Omental fat pad (tissue), 4 donors: ENCODE data around the gene ABHD3. TPM values are rescaled to one million over a fixed set of nuclear protein-coding genes. Genes with fewer than 3 reads are reported as not detected.
"Not testable (repeated sequence)": the region's sequence is repeated elsewhere in the genome, so short reads cannot be mapped to it uniquely, and the experiment has no call there.

Experiments used
- ATAC-seq: fragments of 150-250 bp; one replicate; pipeline ENCODE4 v1.9.1; 2016; ENCODE audit warnings: mild to moderate bottlenecking, moderate library complexity; ENCODE audit not compliant: low FRiP score
- DNase-seq: peaks from one replicate; pipeline ENCODE4 v3.0.0-alpha.2; 2019; ENCODE audit warnings: low spot score
- total RNA-seq, 4 donors: library from RNA; depleted of rRNA; stranded (reverse); fragments of >200 nt; gene quantifications; one replicate each; pipeline ENCODE4 v1.1.0, GENCODE V29; 2016
- TF ChIP-seq, protein P1 (sequence below), 3 donors: fragments of 450-650 bp; IDR thresholded peaks; one replicate each; pipeline ENCODE4 v1.5.1; 2016 to 2017; ENCODE audit warnings: antibody characterized with exemption in 3 of 3, mild to moderate bottlenecking in 3 of 3, moderate library complexity in 2 of 3

The ABHD3 gene
- total RNA-seq, 4 donors from 2014 or later, result 9.6 to 26.8 (median 14.5) TPM

DNA sequence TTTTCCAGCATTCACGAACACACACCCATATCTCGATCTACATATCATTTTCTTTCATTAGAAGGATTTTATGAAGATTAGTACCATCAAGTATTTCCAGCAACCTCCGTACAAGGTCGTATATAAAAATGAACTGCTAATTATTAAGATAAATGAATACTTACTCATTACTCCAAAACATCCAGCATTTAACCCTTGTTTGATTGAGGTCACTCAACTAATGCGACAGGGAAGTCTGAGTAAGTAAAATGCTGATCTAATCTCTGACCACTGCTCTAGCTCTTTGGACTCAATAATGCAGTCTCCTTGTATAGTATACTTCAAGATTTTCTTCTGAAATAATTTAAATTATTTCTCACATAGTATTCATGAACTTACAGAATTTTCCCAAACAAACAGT, 2.0 kb downstream of the ABHD3 start:
- DNase-seq (no peak), ATAC-seq (no peak)
- TF ChIP-seq, protein P1, sequence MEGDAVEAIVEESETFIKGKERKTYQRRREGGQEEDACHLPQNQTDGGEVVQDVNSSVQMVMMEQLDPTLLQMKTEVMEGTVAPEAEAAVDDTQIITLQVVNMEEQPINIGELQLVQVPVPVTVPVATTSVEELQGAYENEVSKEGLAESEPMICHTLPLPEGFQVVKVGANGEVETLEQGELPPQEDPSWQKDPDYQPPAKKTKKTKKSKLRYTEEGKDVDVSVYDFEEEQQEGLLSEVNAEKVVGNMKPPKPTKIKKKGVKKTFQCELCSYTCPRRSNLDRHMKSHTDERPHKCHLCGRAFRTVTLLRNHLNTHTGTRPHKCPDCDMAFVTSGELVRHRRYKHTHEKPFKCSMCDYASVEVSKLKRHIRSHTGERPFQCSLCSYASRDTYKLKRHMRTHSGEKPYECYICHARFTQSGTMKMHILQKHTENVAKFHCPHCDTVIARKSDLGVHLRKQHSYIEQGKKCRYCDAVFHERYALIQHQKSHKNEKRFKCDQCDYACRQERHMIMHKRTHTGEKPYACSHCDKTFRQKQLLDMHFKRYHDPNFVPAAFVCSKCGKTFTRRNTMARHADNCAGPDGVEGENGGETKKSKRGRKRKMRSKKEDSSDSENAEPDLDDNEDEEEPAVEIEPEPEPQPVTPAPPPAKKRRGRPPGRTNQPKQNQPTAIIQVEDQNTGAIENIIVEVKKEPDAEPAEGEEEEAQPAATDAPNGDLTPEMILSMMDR (IDR thresholded peaks at IDR 0.05), result no peak

DNA sequence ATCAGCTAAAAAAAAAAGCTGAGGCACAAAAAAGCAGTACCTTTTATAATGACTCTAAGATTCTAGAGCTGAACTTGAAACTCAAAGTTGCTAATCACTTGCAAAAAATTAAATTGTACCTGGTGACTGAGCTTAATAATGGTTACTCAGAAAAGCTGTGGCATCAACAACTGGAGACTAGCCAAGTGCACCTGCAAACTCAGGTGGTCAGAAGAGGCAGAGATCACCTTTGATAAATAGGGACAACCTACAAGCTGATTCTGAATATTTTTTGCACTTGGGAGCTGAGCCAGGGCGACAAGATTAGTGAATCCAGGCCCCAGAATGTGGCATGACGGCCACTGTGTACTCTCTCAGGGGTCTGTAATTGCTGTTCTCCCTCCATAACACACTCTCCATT, 3.0 kb downstream of the ABHD3 start:
- DNase-seq, result no peak
- TF ChIP-seq, protein P1 (IDR thresholded peaks at IDR 0.05), result no peak
- no peak for ATAC-seq

DNA sequence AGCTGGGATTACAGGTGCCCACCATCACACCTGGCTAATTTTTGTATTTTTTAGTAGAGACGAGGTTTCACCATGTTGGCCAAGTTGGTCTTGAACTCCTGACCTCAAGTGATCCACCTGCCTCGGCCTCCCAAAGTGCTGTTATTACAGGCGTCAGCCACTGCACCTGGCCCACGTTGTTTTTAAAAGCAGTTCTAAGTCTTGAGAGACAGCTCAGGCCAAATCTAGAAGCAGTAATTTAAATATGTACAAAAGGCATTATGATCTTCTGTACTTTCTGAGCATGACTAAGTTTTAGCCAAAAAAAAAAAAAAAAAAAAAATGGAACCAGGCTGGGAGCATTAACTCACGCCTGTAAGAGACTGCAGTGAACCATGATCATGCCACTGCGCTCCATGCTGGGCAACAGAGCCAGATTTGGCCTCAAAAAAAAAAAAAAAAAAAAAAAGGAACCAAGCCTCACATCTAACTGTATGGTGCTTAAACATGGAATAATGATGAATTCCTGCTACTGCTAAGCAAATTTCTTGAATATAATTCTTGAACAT, 4.0 kb downstream of the ABHD3 start:
- TF ChIP-seq, protein P1 (IDR thresholded peaks at IDR 0.05), result no peak
- DNase-seq (no peak), ATAC-seq (no peak)

DNA sequence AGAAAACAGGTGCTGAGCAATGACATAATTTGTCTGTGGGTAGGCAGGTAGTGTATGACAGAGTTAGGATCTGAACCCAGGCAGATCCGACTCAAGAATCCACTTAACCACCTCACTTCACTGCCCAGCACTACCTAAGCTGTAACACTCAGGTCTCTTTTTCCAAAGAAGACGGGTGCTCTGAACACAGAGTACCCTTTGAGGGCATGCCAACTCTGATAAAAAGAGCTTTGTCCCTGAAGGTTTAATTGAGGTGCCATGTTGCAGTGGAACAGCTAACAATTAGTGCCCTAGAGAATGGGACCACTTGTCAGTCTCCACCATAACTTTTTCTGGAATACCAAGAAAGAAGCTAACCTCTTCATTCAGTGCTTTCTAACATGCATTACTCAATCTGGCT, 11.3 kb downstream of the ABHD3 start:
- TF ChIP-seq, protein P1 (IDR thresholded peaks at IDR 0.05), result no peak
- ATAC-seq, result no peak
- DNase-seq, result no peak

DNA sequence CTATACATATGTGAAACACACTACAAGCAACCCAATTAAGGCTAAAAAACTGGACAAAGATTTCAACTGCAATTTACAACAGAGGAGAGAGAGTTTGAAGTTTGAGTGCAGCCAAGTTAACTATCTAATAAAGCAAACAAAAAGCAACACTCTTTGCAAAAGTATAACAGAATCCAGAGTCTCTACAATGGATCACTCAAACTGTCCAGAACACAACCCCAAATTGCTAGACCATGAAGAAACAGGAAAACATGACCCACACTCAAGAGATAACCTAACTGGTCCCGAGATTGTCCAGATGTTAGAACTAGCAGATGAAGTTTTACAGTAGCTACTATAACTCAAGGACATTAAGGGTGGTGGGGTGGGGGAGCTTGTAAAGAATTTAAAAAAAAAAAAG, 14.8 kb downstream of the ABHD3 start:
- ATAC-seq (no peak), DNase-seq (no peak)
- TF ChIP-seq, protein P1 (IDR thresholded peaks at IDR 0.05), result no peak

DNA sequence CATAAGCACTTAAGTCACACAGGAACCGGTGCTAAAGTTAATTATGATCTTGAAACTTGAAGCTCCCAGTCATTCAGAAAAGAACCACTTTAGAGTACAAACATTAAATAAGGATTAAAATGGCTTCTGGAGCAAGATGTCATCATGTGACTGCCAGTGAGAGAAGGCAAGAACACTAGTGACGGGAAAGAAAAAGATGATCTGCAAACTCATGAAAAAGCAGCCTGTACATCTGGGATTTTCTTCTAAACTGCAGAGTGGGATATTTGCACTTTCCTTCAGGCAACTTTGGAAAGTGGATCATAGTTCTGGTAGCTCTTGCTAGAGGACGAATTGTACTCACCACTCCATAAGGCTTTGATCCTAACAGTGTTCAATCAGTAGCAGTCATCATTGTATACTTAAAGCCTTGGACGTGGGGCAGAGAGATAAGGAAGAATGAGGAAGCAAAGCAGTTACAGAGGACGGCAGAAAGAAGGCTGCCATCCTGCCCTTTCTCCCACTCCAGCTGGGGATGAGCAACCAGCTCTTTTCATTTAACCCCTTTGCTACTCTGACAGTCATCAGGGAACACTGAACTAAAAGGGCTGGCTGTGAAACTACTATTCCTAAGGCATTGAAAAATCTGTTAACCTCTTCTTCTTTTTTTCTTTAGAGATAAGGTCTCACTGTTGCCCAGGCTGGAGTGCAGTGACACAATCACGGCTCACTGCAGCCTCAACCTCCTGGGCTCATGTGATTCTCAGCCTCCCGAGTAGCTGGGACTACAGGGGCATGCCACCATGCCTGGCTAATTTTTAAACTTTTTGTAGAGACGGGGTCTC, 18.1 kb downstream of the ABHD3 start:
- no peak for ATAC-seq
- no peak for DNase-seq
- TF ChIP-seq, protein P1 (IDR thresholded peaks at IDR 0.05), result no peak

DNA sequence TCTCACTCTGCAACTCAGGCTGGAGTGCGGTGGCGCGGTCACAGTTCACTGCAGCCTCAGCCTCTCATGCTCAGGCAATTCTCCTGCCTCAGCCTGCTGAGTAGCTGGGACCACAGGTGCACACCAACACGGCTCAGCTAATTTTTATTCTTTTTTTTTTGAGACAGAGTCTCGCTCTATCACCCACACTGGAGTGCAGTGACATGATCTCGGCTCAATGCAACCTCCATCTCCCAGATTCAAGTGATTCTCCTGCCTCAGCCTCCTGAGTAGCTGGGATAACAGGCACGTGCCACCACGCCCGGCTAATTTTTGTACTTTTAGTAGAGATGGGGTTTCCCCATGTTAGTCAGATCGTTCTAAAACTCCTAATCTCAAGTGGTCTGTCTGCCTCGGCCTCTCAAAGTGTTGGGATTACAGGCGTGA, 19.0 kb downstream of the ABHD3 start:
- DNase-seq, result not testable (repeated sequence)

More for the DNA sequence above, 19.0 kb downstream of the ABHD3 start:
- not testable (repeated sequence) for ATAC-seq
